ENCODE results near the gene RPRD1B.

GRCh38 chr20:38091441-38092216, 58.1 kb downstream of the RPRD1B start:
- no peak for TF ChIP-seq CTCF (IDR thresholded peaks at IDR 0.05)
- TF ChIP-seq EZH2 (IDR thresholded peaks at IDR 0.05), result no peak
- TF ChIP-seq EZH2phosphoT487 (IDR thresholded peaks at IDR 0.05), result no peak
